DOHH2 (cell line): ENCODE data around the gene ATP2B3.

Experiments
- H3F3A ChIP-seq: fragments of 200-600 bp; sonication (generic), shearing (Covaris generic); 2 replicates; pipeline ENCODE4 v1.6.0; 2016; ENCODE audit warnings: antibody characterized with exemption, mild to moderate bottlenecking; ENCODE audit not compliant: control insufficient read depth, insufficient read depth
- H3K27ac ChIP-seq: fragments of 200-600 bp; sonication (generic); 2 replicates; pipeline ENCODE4 v1.5.1; 2014; ENCODE audit warnings: low read depth, mild to moderate bottlenecking, low read length, moderate library complexity
- H3K27me3 ChIP-seq: fragments of 200-600 bp; sonication (generic); 2 replicates; pipeline ENCODE4 v1.6.1; 2014; ENCODE audit warnings: mild to moderate bottlenecking, low read length, mixed read lengths; ENCODE audit not compliant: control insufficient read depth
- H3K36me3 ChIP-seq: fragments of 200-600 bp; sonication (generic); 2 replicates; pipeline ENCODE4 v1.6.1; 2014; ENCODE audit warnings: mild to moderate bottlenecking, low read length, moderate library complexity, mixed read lengths; ENCODE audit not compliant: control insufficient read depth
- H3K4me1 ChIP-seq: fragments of 200-600 bp; sonication (generic); 2 replicates; pipeline ENCODE4 v1.6.1; 2014; ENCODE audit warnings: mild to moderate bottlenecking, low read length, mixed read lengths; ENCODE audit not compliant: control insufficient read depth
- H3K4me2 ChIP-seq: fragments of 200-600 bp; sonication (generic); 2 replicates; pipeline ENCODE4 v1.6.0; 2014; ENCODE audit warnings: mild to moderate bottlenecking, low read length, moderate library complexity
- H3K4me3 ChIP-seq: fragments of 200-600 bp; sonication (generic); 2 replicates; pipeline ENCODE4 v1.5.1; 2014; ENCODE audit warnings: mild to moderate bottlenecking, low read length, mixed read lengths
- H3K79me2 ChIP-seq: fragments of 200-600 bp; sonication (generic); 2 replicates; pipeline ENCODE4 v1.6.1; 2014; ENCODE audit warnings: mild to moderate bottlenecking, low read length, mixed read lengths; ENCODE audit not compliant: control insufficient read depth
- H3K9me2 ChIP-seq: fragments of 200-600 bp; sonication (generic); replicated peaks from 2 replicates; pipeline ENCODE4 v1.6.1; 2014; ENCODE audit warnings: mild to moderate bottlenecking, low read length, mixed read lengths; ENCODE audit not compliant: control insufficient read depth
- H3K9me3 ChIP-seq: fragments of 200-600 bp; sonication (generic); 2 replicates; pipeline ENCODE4 v1.6.1; 2014; ENCODE audit warnings: antibody characterized with exemption, low read length, mixed read lengths; ENCODE audit not compliant: control insufficient read depth, insufficient read depth
- H4K20me1 ChIP-seq: fragments of 200-600 bp; sonication (generic); 2 replicates; pipeline ENCODE4 v1.6.0; 2014; ENCODE audit warnings: low read depth, mild to moderate bottlenecking, antibody characterized with exemption, low read length, moderate library complexity; ENCODE audit not compliant: control insufficient read depth, insufficient read depth
- CTCF ChIP-seq: fragments of 200-600 bp; sonication (generic); IDR thresholded peaks from one replicate; pipeline ENCODE4 v1.5.1; 2014; ENCODE audit warnings: antibody characterized with exemption, mild to moderate bottlenecking, low read depth, low read length; ENCODE audit not compliant: poor library complexity, severe bottlenecking
- EZH2phosphoT487 ChIP-seq: fragments of 200-600 bp; sonication (generic); IDR thresholded peaks from 2 replicates; pipeline ENCODE4 v1.6.1; 2017; ENCODE audit warnings: borderline replicate concordance, mild to moderate bottlenecking, antibody characterized with exemption, low read length, moderate library complexity, mixed read lengths

The ATP2B3 gene

GRCh38 chrX:153582896-153583295 is 65.5 kb downstream of the ATP2B3 start:
- H3K27ac ChIP-seq = no peak overlapping the region
- no peaks in the 10 kb centered on the region for H3K9me2 ChIP-seq
- no peak overlapping the region; the same call in 1 of the 2 replicates for H3K4me3 ChIP-seq
- TF ChIP-seq EZH2phosphoT487 (no peak), CTCF (no peak)
- no peaks in the 10 kb centered on the region for H3K9me3 ChIP-seq
- H3K27me3 ChIP-seq = no peaks in the 10 kb centered on the region
- H3K4me1 ChIP-seq = peaks cover 16% of the 10 kb centered on the region
- H3K4me2 ChIP-seq = peak overlapping the region; percentile 48
- H4K20me1 ChIP-seq = no peaks in the 10 kb centered on the region
- peaks cover 2% of the 10 kb centered on the region; the same call in 1 of the 2 replicates for H3F3A ChIP-seq
- no peaks in the 10 kb centered on the region for H3K36me3 ChIP-seq
- no peaks in the 10 kb centered on the region for H3K79me2 ChIP-seq

GRCh38 chrX:153583433-153583832 is 66.0 kb downstream of the ATP2B3 start:
- no peaks in the 10 kb centered on the region for H3K36me3 ChIP-seq
- no peaks in the 10 kb centered on the region for H3K27me3 ChIP-seq
- H3F3A ChIP-seq = peaks cover 2% of the 10 kb centered on the region; the same call in 1 of the 2 replicates
- no peaks in the 10 kb centered on the region for H3K79me2 ChIP-seq
- H3K4me2 ChIP-seq = peak overlapping the region; percentile 48
- TF ChIP-seq CTCF (no peak), EZH2phosphoT487 (no peak)
- no peaks in the 10 kb centered on the region for H3K9me2 ChIP-seq
- peaks cover 16% of the 10 kb centered on the region for H3K4me1 ChIP-seq
- no peaks in the 10 kb centered on the region for H4K20me1 ChIP-seq
- H3K4me3 ChIP-seq = no peak overlapping the region; the same call in 1 of the 2 replicates
- no peak overlapping the region for H3K27ac ChIP-seq
- H3K9me3 ChIP-seq = no peaks in the 10 kb centered on the region

GRCh38 chrX:153585827-153586226 is 68.4 kb downstream of the ATP2B3 start:
- Histone ChIP-seq H3K9me3 (no peaks in the 10 kb centered on the region), H3K79me2 (no peaks in the 10 kb centered on the region), H3K27ac (no peak overlapping the region), H3K36me3 (no peaks in the 10 kb centered on the region), H3K4me3 (no peak overlapping the region), H3K4me1 (peaks cover 16% of the 10 kb centered on the region), H3F3A (peaks cover 2% of the 10 kb centered on the region; the same call in 1 of the 2 replicates), H3K9me2 (no peaks in the 10 kb centered on the region), H3K4me2 (no peak overlapping the region), H4K20me1 (no peaks in the 10 kb centered on the region), H3K27me3 (no peaks in the 10 kb centered on the region)
- TF ChIP-seq CTCF (no peak), EZH2phosphoT487 (no peak)
